ENCODE results near the gene ZCCHC8.

Gene ZCCHC8

GRCh38 chr12:122422730-122423257 is 77.9 kb downstream of the ZCCHC8 start:
- peak; percentile 67 for DNase-seq

GRCh38 chr12:122421821-122422729 is 78.7 kb downstream of the ZCCHC8 start, which contains the start of gene CLIP1:
CLIP1 (minus strand) TSS chr12:122422669; CDS start chr12:122380452, 42,217 bp downstream.
- DNase-seq, result peak; percentile 34
